HCT116 (cell line): ENCODE results near the gene GHDC.

Experiments
- ATF3 ChIP-seq: IDR thresholded peaks from 2 replicates; pipeline ENCODE4 v1.6.1; 2012
- CEBPB ChIP-seq: IDR thresholded peaks from 2 replicates; pipeline ENCODE4 v1.6.1; 2012; ENCODE audit warnings: low read depth
- EZH2 ChIP-seq: fragments of 200-600 bp; sonication (generic); IDR thresholded peaks from 2 replicates; pipeline ENCODE4 v1.6.1; 2017; ENCODE audit warnings: antibody characterized with exemption, mixed run types
- EZH2phosphoT487 ChIP-seq: fragments of 200-600 bp; IDR thresholded peaks from 2 replicates; pipeline ENCODE4 v1.6.1; 2018; ENCODE audit warnings: antibody characterized with exemption, borderline replicate concordance
- FOSL1 ChIP-seq: IDR thresholded peaks from 2 replicates; pipeline ENCODE4 v1.6.1; 2012; ENCODE audit warnings: low read depth
- POLR2A ChIP-seq: IDR thresholded peaks from 2 replicates; pipeline ENCODE4 v1.7.0; 2011; ENCODE audit warnings: borderline replicate concordance; ENCODE audit not compliant: insufficient read depth, insufficient read length; ENCODE audit errors: extremely low read depth
- POLR2AphosphoS5 ChIP-seq: IDR thresholded peaks from 2 replicates; pipeline ENCODE4 v1.6.1; 2011; ENCODE audit warnings: mild to moderate bottlenecking, low read depth, low read length, moderate library complexity
- RAD21 ChIP-seq: IDR thresholded peaks from 2 replicates; pipeline ENCODE4 v1.6.1; 2012; ENCODE audit warnings: low read depth, mild to moderate bottlenecking
- YY1 ChIP-seq: IDR thresholded peaks from 2 replicates; pipeline ENCODE4 v1.6.1; 2011; ENCODE audit warnings: low read length, low read depth, moderate library complexity, mild to moderate bottlenecking; ENCODE audit not compliant: insufficient replicate concordance; ENCODE audit errors: extremely low read depth
- ZFX ChIP-seq: fragments of 450-650 bp; IDR thresholded peaks from 2 replicates; pipeline ENCODE4 v1.6.1; 2017
- ZNF274 ChIP-seq: fragments of 200-500 bp; sonication (Bioruptor generic); IDR thresholded peaks from 2 replicates; pipeline ENCODE4 v1.6.1; 2014; ENCODE audit warnings: mild to moderate bottlenecking, low read depth, low read length, inconsistent platforms
- TF ChIP-seq, protein P1 (sequence below): IDR thresholded peaks from 2 replicates; pipeline ENCODE4 v1.6.1; 2012; ENCODE audit warnings: low read depth
- TF ChIP-seq, protein P2 (sequence below), 3 experiments: fragments of 200-600 bp in 1 of 3; sonication (generic) in 1 of 3; IDR thresholded peaks in 2 of 3; conservative IDR thresholded peaks in 1 of 3; 2 replicates each; pipeline ENCODE4 v1.5.1; 2012 to 2017; ENCODE audit warnings: low read depth in 2 of 3, low read length in 2 of 3, antibody characterized with exemption in 1 of 3, borderline replicate concordance in 1 of 3, control low read depth in 1 of 3, mild to moderate bottlenecking in 1 of 3, mixed read lengths in 1 of 3, mixed run types in 1 of 3, moderate library complexity in 1 of 3; ENCODE audit not compliant: insufficient read depth in 1 of 3
- TF ChIP-seq, protein P3 (sequence below): IDR thresholded peaks from 2 replicates; pipeline ENCODE4 v1.6.1; 2012

- TF ChIP-seq, protein P1, sequence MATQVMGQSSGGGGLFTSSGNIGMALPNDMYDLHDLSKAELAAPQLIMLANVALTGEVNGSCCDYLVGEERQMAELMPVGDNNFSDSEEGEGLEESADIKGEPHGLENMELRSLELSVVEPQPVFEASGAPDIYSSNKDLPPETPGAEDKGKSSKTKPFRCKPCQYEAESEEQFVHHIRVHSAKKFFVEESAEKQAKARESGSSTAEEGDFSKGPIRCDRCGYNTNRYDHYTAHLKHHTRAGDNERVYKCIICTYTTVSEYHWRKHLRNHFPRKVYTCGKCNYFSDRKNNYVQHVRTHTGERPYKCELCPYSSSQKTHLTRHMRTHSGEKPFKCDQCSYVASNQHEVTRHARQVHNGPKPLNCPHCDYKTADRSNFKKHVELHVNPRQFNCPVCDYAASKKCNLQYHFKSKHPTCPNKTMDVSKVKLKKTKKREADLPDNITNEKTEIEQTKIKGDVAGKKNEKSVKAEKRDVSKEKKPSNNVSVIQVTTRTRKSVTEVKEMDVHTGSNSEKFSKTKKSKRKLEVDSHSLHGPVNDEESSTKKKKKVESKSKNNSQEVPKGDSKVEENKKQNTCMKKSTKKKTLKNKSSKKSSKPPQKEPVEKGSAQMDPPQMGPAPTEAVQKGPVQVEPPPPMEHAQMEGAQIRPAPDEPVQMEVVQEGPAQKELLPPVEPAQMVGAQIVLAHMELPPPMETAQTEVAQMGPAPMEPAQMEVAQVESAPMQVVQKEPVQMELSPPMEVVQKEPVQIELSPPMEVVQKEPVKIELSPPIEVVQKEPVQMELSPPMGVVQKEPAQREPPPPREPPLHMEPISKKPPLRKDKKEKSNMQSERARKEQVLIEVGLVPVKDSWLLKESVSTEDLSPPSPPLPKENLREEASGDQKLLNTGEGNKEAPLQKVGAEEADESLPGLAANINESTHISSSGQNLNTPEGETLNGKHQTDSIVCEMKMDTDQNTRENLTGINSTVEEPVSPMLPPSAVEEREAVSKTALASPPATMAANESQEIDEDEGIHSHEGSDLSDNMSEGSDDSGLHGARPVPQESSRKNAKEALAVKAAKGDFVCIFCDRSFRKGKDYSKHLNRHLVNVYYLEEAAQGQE = no peak
- TF ChIP-seq YY1 (no peak), RAD21 (no peak), EZH2 (no peak), POLR2A (no peak), ZFX (no peak), POLR2AphosphoS5 (no peak), ATF3 (no peak), CEBPB (no peak), ZNF274 (no peak), FOSL1 (no peak), EZH2phosphoT487 (no peak)
- TF ChIP-seq, protein P2, sequence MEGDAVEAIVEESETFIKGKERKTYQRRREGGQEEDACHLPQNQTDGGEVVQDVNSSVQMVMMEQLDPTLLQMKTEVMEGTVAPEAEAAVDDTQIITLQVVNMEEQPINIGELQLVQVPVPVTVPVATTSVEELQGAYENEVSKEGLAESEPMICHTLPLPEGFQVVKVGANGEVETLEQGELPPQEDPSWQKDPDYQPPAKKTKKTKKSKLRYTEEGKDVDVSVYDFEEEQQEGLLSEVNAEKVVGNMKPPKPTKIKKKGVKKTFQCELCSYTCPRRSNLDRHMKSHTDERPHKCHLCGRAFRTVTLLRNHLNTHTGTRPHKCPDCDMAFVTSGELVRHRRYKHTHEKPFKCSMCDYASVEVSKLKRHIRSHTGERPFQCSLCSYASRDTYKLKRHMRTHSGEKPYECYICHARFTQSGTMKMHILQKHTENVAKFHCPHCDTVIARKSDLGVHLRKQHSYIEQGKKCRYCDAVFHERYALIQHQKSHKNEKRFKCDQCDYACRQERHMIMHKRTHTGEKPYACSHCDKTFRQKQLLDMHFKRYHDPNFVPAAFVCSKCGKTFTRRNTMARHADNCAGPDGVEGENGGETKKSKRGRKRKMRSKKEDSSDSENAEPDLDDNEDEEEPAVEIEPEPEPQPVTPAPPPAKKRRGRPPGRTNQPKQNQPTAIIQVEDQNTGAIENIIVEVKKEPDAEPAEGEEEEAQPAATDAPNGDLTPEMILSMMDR (IDR thresholded peaks at IDR 0.05 in 2 of 3, conservative IDR thresholded peaks at IDR 0.05 in 1 of 3; ENCODE audit: borderline replicate concordance in 1 of 3, insufficient read depth in 1 of 3, low read depth in 2 of 3, low read length in 2 of 3) = no peak
- TF ChIP-seq, protein P3, sequence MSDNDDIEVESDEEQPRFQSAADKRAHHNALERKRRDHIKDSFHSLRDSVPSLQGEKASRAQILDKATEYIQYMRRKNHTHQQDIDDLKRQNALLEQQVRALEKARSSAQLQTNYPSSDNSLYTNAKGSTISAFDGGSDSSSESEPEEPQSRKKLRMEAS = no peak
Measured at GRCh38 chr17:42230225-42230624, 35.9 kb upstream of the GHDC start.
